HepG2 (cell line): ENCODE results near the gene TENT5A. TPM values are rescaled to one million over a fixed set of nuclear protein-coding genes. Genes with fewer than 3 reads are reported as not detected.

ENCODE experiments used
- EED ChIP-seq: sonication (generic); formaldehyde crosslinking; IDR thresholded peaks from 2 replicates; pipeline ENCODE4 v1.5.0; 2020; ENCODE audit warnings: mild to moderate bottlenecking, missing genetic modification reagents
- ETV5 ChIP-seq: IDR thresholded peaks from 2 replicates; pipeline ENCODE4 v1.6.1; 2018; ENCODE audit warnings: missing biosample characterization, missing genetic modification reagents, inconsistent platforms, borderline replicate concordance
- FOXK2 ChIP-seq: fragments of 450-650 bp; IDR thresholded peaks from 2 replicates; pipeline ENCODE4 v1.6.1; 2016
- KMT2B ChIP-seq: IDR thresholded peaks from 2 replicates; pipeline ENCODE4 v1.6.1; 2016; ENCODE audit warnings: missing genetic modification reagents, missing compliant biosample characterization
- MEF2D ChIP-seq: sonication (generic); formaldehyde crosslinking; IDR thresholded peaks from 2 replicates; pipeline ENCODE4 v1.5.1; 2020; ENCODE audit warnings: mild to moderate bottlenecking, missing genetic modification reagents
- ZNF121 ChIP-seq: sonication (generic); formaldehyde crosslinking; IDR thresholded peaks from 2 replicates; pipeline ENCODE4 v1.5.0; 2020; ENCODE audit warnings: mild to moderate bottlenecking, missing genetic modification reagents
- ZNF225 ChIP-seq: sonication (generic); formaldehyde crosslinking; IDR thresholded peaks from 2 replicates; pipeline ENCODE4 v1.4.0; 2020; ENCODE audit warnings: mild to moderate bottlenecking, missing genetic modification reagents
- ZNF264 ChIP-seq: sonication (generic); formaldehyde crosslinking; IDR thresholded peaks from 2 replicates; pipeline ENCODE4 v1.4.0; 2020; ENCODE audit warnings: missing genetic modification reagents
- ZNF530 ChIP-seq: sonication (generic); formaldehyde crosslinking; IDR thresholded peaks from 2 replicates; pipeline ENCODE4 v1.5.0; 2020; ENCODE audit warnings: low read depth, mild to moderate bottlenecking, missing genetic modification reagents
- ZNF703 ChIP-seq: sonication (generic); formaldehyde crosslinking; IDR thresholded peaks from 2 replicates; pipeline ENCODE4 v1.5.1; 2020; ENCODE audit warnings: missing genetic modification reagents, mild to moderate bottlenecking, moderate library complexity, borderline replicate concordance
- ZNF749 ChIP-seq: sonication (generic); formaldehyde crosslinking; IDR thresholded peaks from 2 replicates; pipeline ENCODE4 v1.8.0; 2022; ENCODE audit warnings: mild to moderate bottlenecking, missing genetic modification reagents, moderate library complexity, borderline replicate concordance
- polyA plus RNA-seq, 8 experiments: library from polyadenylated mRNA; depleted of rRNA in 3 of 8; stranded (reverse) in 7 of 8; unstranded in 1 of 8; fragments of >200 nt; fragmentation: Illumina TruSeq in 4 of 8; extraction: Trizol in 4 of 8; gene quantifications; 2 replicates each; pipeline versions ENCODE4 v1.2.1 to v1.2.3, GENCODE V29; 2011 to 2016; ENCODE audit warnings: low read depth in 4 of 8, missing spikeins in 1 of 8, mixed read lengths in 1 of 8; ENCODE audit not compliant: insufficient read depth in 1 of 8
- total RNA-seq, 5 experiments: library from RNA; depleted of rRNA; stranded (reverse); fragments of >200 nt; fragmentation: Illumina TruSeq; extraction: Trizol; gene quantifications; 2 replicates each; pipeline ENCODE4 v1.2.3, GENCODE V29; 2016; ENCODE audit warnings: low read depth in 1 of 5
- TF ChIP-seq, protein P1 (sequence below): sonication (generic); formaldehyde crosslinking; IDR thresholded peaks from 2 replicates; pipeline ENCODE4 v1.4.0; 2020; ENCODE audit warnings: missing genetic modification reagents, borderline replicate concordance
- TF ChIP-seq, protein P2 (sequence below), 2 experiments: sonication (generic) in 1 of 2; formaldehyde crosslinking in 1 of 2; IDR thresholded peaks; 2 replicates each; pipeline versions ENCODE4 v1.5.1 to v1.6.1; 2011 to 2020; ENCODE audit warnings: borderline replicate concordance in 1 of 2, low read depth in 1 of 2, low read length in 1 of 2, mild to moderate bottlenecking in 1 of 2, missing genetic modification reagents in 1 of 2, moderate library complexity in 1 of 2
- TF ChIP-seq, protein P3 (sequence below): sonication (generic); formaldehyde crosslinking; IDR thresholded peaks from 2 replicates; pipeline ENCODE4 v1.5.1; 2020; ENCODE audit warnings: mild to moderate bottlenecking, missing genetic modification reagents, borderline replicate concordance
- TF ChIP-seq, protein P4 (sequence below): sonication (generic); formaldehyde crosslinking; IDR thresholded peaks from 2 replicates; pipeline ENCODE4 v1.8.0; 2022; ENCODE audit warnings: mild to moderate bottlenecking, missing genetic modification reagents, borderline replicate concordance
- TF ChIP-seq, protein P5 (sequence below): IDR thresholded peaks from 2 replicates; pipeline ENCODE4 v1.6.1; 2016

TENT5A gene
- total and polyA plus RNA-seq, 2 of the 13 experiments (the other 11 are each of a cell fraction or from before 2014, with no cell fraction given): 8.0 to 13.8 TPM

DNA sequence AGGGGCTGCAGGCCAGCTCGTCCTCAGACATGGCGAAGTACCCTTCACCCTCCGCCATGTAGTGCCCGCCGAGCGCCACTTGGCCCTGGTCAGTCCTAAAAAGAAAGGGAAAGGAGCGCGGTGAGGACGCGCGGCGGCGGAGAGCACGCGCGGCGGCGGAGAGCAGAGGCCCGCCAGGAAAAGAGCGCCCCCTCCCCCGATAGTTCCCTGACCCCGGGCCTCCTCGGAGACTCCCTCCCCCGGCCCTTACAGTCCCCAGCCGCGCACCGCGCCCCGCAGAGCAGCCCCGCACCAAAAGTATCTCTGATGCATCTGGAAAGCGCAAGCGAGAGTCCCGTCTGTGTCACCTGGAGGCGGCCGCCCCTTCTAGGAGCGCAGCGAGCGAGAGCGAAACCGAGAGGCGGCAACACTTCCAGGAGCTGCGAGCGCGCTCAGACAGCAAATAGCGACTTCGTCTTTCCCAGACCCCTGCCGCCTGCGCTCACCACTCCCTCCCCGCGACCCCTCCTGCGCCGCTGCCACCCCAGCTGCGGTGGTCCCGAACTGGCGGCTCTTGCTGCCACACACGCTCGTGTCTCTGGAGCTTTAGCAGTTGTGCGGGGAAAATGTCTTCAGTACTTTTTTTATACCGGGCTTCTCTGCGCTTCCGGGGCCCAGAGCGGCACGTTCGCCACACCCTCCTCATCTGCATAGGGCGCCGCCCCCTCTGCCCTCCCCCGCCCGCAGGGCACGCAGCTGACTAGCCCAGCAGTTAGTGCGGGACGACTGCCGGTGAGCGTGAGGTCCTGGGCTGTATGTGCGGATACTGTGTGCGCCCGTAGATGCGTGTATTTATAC is at the start of gene TENT5A (continued):
- 0 out of 2 replicates have a peak, but pooled peaks have one; percentile 56 for TF ChIP-seq ZNF703
- no peak for TF ChIP-seq ZNF121
- no peak; the same call in 1 of the 2 replicates for TF ChIP-seq MEF2D
- TF ChIP-seq ETV5 (CRISPR knock-in tag): peak; percentile 30; the same call in 1 of the 2 replicates
- TF ChIP-seq EED (CRISPR knock-in tag): no peak
- TF ChIP-seq, protein P1, sequence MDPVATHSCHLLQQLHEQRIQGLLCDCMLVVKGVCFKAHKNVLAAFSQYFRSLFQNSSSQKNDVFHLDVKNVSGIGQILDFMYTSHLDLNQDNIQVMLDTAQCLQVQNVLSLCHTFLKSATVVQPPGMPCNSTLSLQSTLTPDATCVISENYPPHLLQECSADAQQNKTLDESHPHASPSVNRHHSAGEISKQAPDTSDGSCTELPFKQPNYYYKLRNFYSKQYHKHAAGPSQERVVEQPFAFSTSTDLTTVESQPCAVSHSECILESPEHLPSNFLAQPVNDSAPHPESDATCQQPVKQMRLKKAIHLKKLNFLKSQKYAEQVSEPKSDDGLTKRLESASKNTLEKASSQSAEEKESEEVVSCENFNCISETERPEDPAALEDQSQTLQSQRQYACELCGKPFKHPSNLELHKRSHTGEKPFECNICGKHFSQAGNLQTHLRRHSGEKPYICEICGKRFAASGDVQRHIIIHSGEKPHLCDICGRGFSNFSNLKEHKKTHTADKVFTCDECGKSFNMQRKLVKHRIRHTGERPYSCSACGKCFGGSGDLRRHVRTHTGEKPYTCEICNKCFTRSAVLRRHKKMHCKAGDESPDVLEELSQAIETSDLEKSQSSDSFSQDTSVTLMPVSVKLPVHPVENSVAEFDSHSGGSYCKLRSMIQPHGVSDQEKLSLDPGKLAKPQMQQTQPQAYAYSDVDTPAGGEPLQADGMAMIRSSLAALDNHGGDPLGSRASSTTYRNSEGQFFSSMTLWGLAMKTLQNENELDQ (CRISPR knock-in tag): no peak
- TF ChIP-seq ZNF749 (CRISPR knock-in tag): no peak
- peak; percentile 3; the same call in 1 of the 2 replicates for TF ChIP-seq ZNF225
- TF ChIP-seq, protein P2, sequence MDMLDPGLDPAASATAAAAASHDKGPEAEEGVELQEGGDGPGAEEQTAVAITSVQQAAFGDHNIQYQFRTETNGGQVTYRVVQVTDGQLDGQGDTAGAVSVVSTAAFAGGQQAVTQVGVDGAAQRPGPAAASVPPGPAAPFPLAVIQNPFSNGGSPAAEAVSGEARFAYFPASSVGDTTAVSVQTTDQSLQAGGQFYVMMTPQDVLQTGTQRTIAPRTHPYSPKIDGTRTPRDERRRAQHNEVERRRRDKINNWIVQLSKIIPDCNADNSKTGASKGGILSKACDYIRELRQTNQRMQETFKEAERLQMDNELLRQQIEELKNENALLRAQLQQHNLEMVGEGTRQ (IDR thresholded peaks at IDR 0.05; ENCODE audit: low read depth, low read length): no peak
- TF ChIP-seq, protein P2 (CRISPR knock-in tag; IDR thresholded peaks at IDR 0.05; ENCODE audit: borderline replicate concordance): no peak
- TF ChIP-seq FOXK2: no peak
- TF ChIP-seq ZNF530 (CRISPR knock-in tag): no peak
- no peak for TF ChIP-seq KMT2B (CRISPR knock-in tag)
- TF ChIP-seq, protein P3, sequence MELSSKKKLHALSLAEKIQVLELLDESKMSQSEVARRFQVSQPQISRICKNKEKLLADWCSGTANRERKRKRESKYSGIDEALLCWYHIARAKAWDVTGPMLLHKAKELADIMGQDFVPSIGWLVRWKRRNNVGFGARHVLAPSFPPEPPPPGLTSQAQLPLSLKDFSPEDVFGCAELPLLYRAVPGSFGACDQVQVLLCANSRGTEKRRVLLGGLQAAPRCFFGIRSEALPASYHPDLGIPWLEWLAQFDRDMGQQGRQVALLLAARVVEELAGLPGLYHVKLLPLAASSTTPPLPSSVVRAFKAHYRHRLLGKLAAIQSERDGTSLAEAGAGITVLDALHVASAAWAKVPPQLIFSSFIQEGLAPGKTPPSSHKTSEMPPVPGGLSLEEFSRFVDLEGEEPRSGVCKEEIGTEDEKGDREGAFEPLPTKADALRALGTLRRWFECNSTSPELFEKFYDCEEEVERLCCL (CRISPR knock-in tag): peak; percentile 60; the same call in 1 of the 2 replicates
- TF ChIP-seq, protein P4, sequence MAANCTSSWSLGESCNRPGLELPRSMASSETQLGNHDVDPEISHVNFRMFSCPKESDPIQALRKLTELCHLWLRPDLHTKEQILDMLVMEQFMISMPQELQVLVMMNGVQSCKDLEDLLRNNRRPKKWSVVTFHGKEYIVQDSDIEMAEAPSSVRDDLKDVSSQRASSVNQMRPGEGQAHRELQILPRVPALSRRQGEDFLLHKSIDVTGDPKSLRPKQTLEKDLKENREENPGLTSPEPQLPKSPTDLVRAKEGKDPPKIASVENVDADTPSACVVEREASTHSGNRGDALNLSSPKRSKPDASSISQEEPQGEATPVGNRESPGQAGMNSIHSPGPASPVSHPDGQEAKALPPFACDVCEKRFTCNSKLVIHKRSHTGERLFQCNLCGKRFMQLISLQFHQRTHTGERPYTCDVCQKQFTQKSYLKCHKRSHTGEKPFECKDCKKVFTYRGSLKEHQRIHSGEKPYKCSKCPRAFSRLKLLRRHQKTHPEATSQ (CRISPR knock-in tag): no peak
- TF ChIP-seq, protein P5, sequence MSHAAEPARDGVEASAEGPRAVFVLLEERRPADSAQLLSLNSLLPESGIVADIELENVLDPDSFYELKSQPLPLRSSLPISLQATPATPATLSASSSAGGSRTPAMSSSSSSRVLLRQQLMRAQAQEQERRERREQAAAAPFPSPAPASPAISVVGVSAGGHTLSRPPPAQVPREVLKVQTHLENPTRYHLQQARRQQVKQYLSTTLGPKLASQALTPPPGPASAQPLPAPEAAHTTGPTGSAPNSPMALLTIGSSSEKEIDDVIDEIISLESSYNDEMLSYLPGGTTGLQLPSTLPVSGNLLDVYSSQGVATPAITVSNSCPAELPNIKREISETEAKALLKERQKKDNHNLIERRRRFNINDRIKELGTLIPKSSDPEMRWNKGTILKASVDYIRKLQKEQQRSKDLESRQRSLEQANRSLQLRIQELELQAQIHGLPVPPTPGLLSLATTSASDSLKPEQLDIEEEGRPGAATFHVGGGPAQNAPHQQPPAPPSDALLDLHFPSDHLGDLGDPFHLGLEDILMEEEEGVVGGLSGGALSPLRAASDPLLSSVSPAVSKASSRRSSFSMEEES (CRISPR knock-in tag): no peak; the same call in 1 of the 2 replicates
- TF ChIP-seq ZNF264 (CRISPR knock-in tag): no peak
